Activated B cell treated with CpG ODN at 0.5 μM for 24 hours (primary cell): ENCODE results near the gene CBARP. TPM values are rescaled to one million over a fixed set of nuclear protein-coding genes. Genes with fewer than 3 reads are reported as not detected.

ENCODE experiments used
- ATAC-seq: fragments of 200-7000 bp; cut with Tn5 transposase; one replicate; pipeline ENCODE4 v1.10.0; 2021; ENCODE audit warnings: low read depth, mild to moderate bottlenecking, moderate library complexity
- CTCF ChIA-PET: fragments of 350-600 bp; sonication (Branson Sonifier 250); formaldehyde crosslinking; loops from one replicate; lab custom pipeline; 2021; ENCODE audit warnings: antibody characterized with exemption; lab: Charles Lee
- POLR2A ChIA-PET: fragments of 350-600 bp; sonication (Branson Sonifier 250); formaldehyde crosslinking; loops from one replicate; lab custom pipeline; 2021; ENCODE audit warnings: antibody characterized with exemption; lab: Charles Lee
- DNase-seq: peaks from one replicate; pipeline ENCODE4 v3.0.0; 2022
- H3K27ac Mint-ChIP-seq: one replicate; pipeline ENCODE4 v1.8.0; 2020; ENCODE audit warnings: mixed read lengths
- H3K27me3 Mint-ChIP-seq: one replicate; pipeline ENCODE4 v1.8.0; 2021; ENCODE audit warnings: mixed read lengths
- H3K36me3 Mint-ChIP-seq: one replicate; pipeline ENCODE4 v1.8.0; 2021; ENCODE audit warnings: low read depth, mixed read lengths
- H3K4me1 Mint-ChIP-seq: one replicate; pipeline ENCODE4 v1.8.0; 2021; ENCODE audit warnings: mixed read lengths
- H3K4me3 Mint-ChIP-seq: one replicate; pipeline ENCODE4 v1.8.0; 2020; ENCODE audit warnings: mild to moderate bottlenecking, mixed read lengths
- H3K9me3 Mint-ChIP-seq: one replicate; pipeline ENCODE4 v1.8.0; 2020; ENCODE audit warnings: mixed read lengths
- CTCF ChIP-seq: fragments of 200-600 bp; IDR thresholded peaks from one replicate; pipeline ENCODE4 v1.8.0; 2022; ENCODE audit warnings: antibody characterized with exemption, mild to moderate bottlenecking
- intact Hi-C: fragments of 100-400 bp; cut with micrococcal nuclease; formaldehyde crosslinking; loops from one replicate; pipeline ENCODE4 v1.15.1; 2024
- total RNA-seq: library from RNA; stranded (reverse); gene quantifications from 2 replicates; pipeline ENCODE4 v1.2.3, GENCODE V29; 2022

Gene CBARP
- total RNA-seq, 1 donor from 2014 or later, result 0.64 TPM

DNA sequence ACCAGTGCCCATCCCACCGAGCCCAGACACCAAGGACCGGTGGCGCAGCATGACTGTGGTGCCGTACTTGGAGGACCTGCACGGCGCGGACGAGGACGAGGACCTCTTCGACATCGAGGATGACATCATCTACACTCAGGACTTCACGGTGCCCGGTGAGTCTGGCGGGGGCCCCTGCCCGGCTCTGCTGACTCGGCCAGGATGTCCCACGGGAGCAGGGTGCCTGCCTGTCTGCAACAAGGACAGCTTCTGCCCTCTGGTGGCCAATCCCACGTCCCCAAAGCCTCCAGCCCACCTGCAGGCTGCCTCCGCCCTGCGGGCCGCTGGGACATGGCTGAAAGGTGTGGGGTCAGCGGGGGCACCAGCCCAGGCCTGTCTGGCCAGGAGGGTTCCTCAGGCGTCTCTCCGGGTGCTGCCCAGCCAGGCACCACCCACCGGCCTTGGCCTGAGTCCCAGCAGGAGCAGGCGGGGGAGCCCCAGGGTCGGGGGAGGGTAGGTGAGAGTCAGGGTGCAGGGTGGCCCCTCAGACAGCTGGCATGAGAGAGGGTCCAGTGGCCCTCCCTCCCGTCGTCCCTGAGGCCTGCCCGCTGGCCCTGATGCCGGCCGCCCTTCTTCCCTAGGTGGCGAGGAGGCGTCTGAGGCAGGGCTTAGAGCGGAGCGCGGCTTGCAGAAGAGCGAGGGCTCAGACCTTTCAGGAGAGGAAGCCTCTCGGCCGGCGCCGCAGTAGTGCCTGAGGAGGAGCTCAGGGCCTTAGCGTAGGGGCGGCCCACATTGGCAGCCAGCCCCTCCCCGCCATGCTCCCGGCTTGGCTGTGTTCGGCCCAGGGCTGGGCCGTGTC, 14.6 kb downstream of the CBARP start:
- Mint-ChIP-seq H3K27ac (no peak overlapping the region), H3K36me3 (peaks cover 23% of the 10 kb centered on the region), H3K9me3 (no peaks in the 10 kb centered on the region), H3K4me1 (peaks cover 2% of the 10 kb centered on the region), H3K27me3 (no peaks in the 10 kb centered on the region), H3K4me3 (no peak overlapping the region)
- ATAC-seq (peak; percentile 64), DNase-seq (no peak)
- CTCF ChIA-PET, result no interaction called here
- TF ChIP-seq CTCF, result no peak
- intact Hi-C loops, result no loop called here
- POLR2A ChIA-PET, result no interaction called here

DNA sequence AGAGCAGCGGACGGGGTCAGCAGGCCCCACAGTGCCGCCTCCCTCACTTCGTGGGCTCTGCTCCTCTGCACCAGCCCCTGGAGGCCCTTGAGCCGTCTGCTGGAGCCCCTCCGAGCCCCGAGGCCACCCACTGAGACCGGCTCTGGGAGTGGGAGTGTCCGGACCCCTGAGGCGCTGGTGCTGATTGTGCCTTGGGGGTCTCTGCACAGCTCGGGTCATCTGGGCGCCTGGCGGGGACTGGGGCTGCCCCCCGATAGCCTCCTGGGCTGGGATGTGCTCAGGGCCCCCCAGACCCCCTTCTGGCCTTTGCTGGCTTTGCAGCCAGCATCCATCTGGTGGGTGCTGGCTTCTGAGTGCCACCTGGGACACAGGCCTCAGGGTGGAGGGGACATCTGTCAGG, 15.4 kb downstream of the CBARP start:
- TF ChIP-seq CTCF, result no peak
- Mint-ChIP-seq H3K4me1 (peaks cover 2% of the 10 kb centered on the region), H3K36me3 (peaks cover 24% of the 10 kb centered on the region), H3K4me3 (no peak overlapping the region), H3K27ac (no peak overlapping the region), H3K27me3 (no peaks in the 10 kb centered on the region), H3K9me3 (no peaks in the 10 kb centered on the region)
- POLR2A ChIA-PET, result no interaction called here
- ATAC-seq (peak; percentile 47), DNase-seq (no peak)
- intact Hi-C loops, result no loop called here
- CTCF ChIA-PET, result no interaction called here

DNA sequence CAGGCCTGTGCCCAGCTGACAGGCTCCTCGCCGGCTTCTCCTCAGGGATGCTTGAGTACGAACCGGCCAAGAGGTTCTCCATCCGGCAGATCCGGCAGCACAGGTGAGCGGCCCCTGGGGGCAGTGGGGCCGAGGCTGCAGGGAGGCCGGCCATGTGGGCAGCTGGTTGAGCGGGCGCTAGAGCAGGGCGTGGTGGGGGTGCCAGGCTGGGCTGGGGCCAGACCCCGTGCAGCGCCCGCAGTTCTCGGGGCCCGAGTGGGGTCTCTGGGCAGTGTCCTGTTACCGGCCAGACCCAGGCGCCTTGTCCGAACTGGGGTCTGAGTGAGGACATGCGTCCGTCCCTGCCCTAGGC, 15.9 kb downstream of the CBARP start:
- ATAC-seq (no peak), DNase-seq (no peak)
- Mint-ChIP-seq H3K27me3 (no peaks in the 10 kb centered on the region), H3K4me1 (peaks cover 2% of the 10 kb centered on the region), H3K9me3 (no peaks in the 10 kb centered on the region), H3K27ac (no peak overlapping the region), H3K4me3 (no peak overlapping the region), H3K36me3 (peaks cover 22% of the 10 kb centered on the region)
- ChIA-PET POLR2A (interaction anchor here (0.6 kb wide), 1 partner anchor 204 kb away, joined by 3 read pairs; no protein-coding TSS in a partner anchor), CTCF (no interaction called here)
- no peak for TF ChIP-seq CTCF
- intact Hi-C loops, result no loop called here

DNA sequence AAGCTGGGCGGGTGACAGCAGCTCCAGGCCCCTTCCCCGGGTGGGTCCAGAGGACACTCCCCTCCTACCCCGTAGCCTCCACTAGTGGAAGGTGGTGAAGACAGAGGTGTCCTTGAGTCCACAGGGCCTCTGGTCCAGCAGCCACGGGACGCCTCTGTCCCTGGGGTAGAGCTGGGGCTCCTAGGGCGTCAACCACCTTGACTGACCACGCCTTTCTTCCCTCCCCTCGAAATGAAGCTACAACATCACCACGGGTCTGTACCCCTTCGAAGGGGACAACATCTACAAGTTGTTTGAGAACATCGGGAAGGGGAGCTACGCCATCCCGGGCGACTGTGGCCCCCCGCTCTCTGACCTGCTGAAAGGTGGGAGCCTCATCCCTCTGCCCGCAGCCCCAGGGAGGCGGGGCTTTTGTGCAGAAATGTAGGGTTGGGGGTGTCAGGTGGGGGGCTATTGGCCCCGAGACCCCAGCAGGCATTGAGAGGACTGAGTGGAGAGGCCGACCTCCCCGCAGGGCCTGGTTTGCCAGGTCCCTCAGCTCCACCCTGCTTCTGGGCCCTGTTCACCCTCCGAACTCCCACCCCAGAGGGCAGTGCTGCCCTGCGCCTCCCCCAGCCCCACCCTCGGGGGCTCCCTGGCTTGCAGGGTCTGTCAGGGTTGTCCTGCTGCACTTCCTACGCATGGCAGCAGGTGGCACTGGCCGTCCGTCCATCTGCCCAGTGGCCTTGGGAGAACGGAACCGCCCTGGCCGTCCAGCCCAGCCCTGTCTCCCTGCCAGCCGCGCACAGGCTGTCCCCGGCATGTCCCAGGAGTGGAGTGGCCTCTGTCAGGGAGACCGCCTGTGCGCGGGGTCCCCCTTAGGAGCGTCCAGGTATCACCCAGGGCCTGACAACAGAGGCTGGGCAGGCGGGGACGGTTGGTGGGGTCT, 16.6 kb downstream of the CBARP start:
- no peak for DNase-seq
- ChIA-PET CTCF (interaction anchor here (1.2 kb wide), 1 partner anchor 220 kb away, joined by 3 read pairs; no protein-coding TSS in a partner anchor), POLR2A (interaction anchor here (0.5 to 0.6 kb wide), 2 partner anchors 9 to 204 kb away, joined by 3 read pairs; no protein-coding TSS in a partner anchor)
- Mint-ChIP-seq H3K36me3 (peaks cover 25% of the 10 kb centered on the region), H3K9me3 (no peaks in the 10 kb centered on the region), H3K27ac (no peak overlapping the region), H3K27me3 (no peaks in the 10 kb centered on the region), H3K4me3 (no peak overlapping the region), H3K4me1 (peaks cover 2% of the 10 kb centered on the region)
- intact Hi-C loops, result no loop called here
- no peak for TF ChIP-seq CTCF
- no peak for ATAC-seq
